HCT116 (cell line): Measurements from ENCODE around the gene TLCD3A. TPM values are rescaled to one million over a fixed set of nuclear protein-coding genes. Genes with fewer than 3 reads are reported as not detected.

ENCODE experiments used
- ATAC-seq: fragments of 200-7000 bp; cut with Tn5 transposase; 2 replicates; pipeline ENCODE4 v1.9.1; 2020; ENCODE audit warnings: mild to moderate bottlenecking, moderate library complexity
- Bru-seq: library from RNA; stranded (reverse); fragments of 400-500 nt; gene quantifications from one replicate; lab custom pipeline; 2021; lab: Mats Ljungman, UMichigan
- BruChase-seq, 2 experiments: library from RNA; stranded (reverse); fragments of 400-500 nt; gene quantifications; one replicate each; lab custom pipeline; 2021; lab: Mats Ljungman, UMichigan
- BruUV-seq: library from RNA; stranded (reverse); fragments of 400-500 nt; replicated peaks from 2 replicates; lab custom pipeline; 2021; lab: Mats Ljungman, UMichigan
- CTCF ChIA-PET: fragments of 300-600 bp; sonication (Branson Sonifier 250); formaldehyde crosslinking; loops from one replicate; lab custom pipeline; 2021; ENCODE audit warnings: antibody characterized with exemption; lab: Charles Lee
- POLR2A ChIA-PET: fragments of 300-600, 350-600 bp; sonication (Branson Sonifier 250); formaldehyde crosslinking; loops from one replicate; lab custom pipeline; 2021; ENCODE audit warnings: antibody characterized with exemption; lab: Charles Lee
- RAD21 ChIA-PET, 2 experiments: fragments of 300-600 bp; sonication (Branson Sonifier 250); formaldehyde crosslinking; loops; one replicate each; lab custom pipeline; 2023; ENCODE audit warnings: low total read pairs in 2 of 2; ENCODE audit not compliant: uncharacterized antibody in 2 of 2, unreplicated experiment in 2 of 2, low non-redundant PET in 1 of 2; lab: Charles Lee
- DNase-seq: peaks from one replicate; pipeline ENCODE4 v3.0.0-alpha.2; 2010; ENCODE audit warnings: low read depth, low spot score
- H2AFZ ChIP-seq: fragments of 200-600 bp; shearing (Covaris generic), sonication (generic); 2 replicates; pipeline ENCODE4 v1.6.1; 2017; ENCODE audit warnings: low read depth, mixed run types, mixed read lengths, antibody characterized with exemption, low read length; ENCODE audit not compliant: poor library complexity, severe bottlenecking
- H3K27ac ChIP-seq: 2 replicates; pipeline ENCODE4 v1.5.1; 2012; ENCODE audit warnings: low read depth, low read length
- H3K27me3 ChIP-seq: fragments of 200-600 bp; sonication (generic); 2 replicates; pipeline ENCODE4 v1.6.1; 2016; ENCODE audit warnings: mixed run types, low read length, mixed read lengths; ENCODE audit not compliant: insufficient read depth
- H3K36me3 ChIP-seq, 2 experiments: fragments of 200-500 bp in 1 of 2; fragments of 200-600 bp in 1 of 2; sonication (Bioruptor generic) in 1 of 2; sonication (generic) in 1 of 2; 2 replicates each; pipeline versions ENCODE4 v1.5.1 to v1.6.1; 2014 to 2016; ENCODE audit warnings: low read length in 2 of 2, inconsistent platforms in 1 of 2, mixed read lengths in 1 of 2, mixed run types in 1 of 2; ENCODE audit not compliant: insufficient read depth in 2 of 2, control insufficient read depth in 1 of 2
- H3K4me1 ChIP-seq, 2 experiments: fragments of 200-600 bp in 1 of 2; sonication (generic) in 1 of 2; 2 replicates each; pipeline versions ENCODE4 v1.5.1 to v1.6.1; 2012 to 2017; ENCODE audit warnings: low read length in 2 of 2, inconsistent platforms in 1 of 2, mild to moderate bottlenecking in 1 of 2, mixed read lengths in 1 of 2, mixed run types in 1 of 2, moderate library complexity in 1 of 2; ENCODE audit not compliant: insufficient read depth in 2 of 2, control insufficient read depth in 1 of 2
- H3K4me2 ChIP-seq: fragments of 200-600 bp; sonication (generic); 2 replicates; pipeline ENCODE4 v1.6.1; 2017; ENCODE audit warnings: mixed run types, low read length, mixed read lengths
- H3K4me3 ChIP-seq, 2 experiments: fragments of 200-600 bp in 1 of 2; sonication (generic) in 1 of 2; replicated peaks in 1 of 2; 2 replicates each; pipeline ENCODE4 v1.5.1; 2011 to 2016; ENCODE audit warnings: low read length in 2 of 2, control low read depth in 1 of 2, low read depth in 1 of 2, mild to moderate bottlenecking in 1 of 2, mixed read lengths in 1 of 2, mixed run types in 1 of 2
- H3K79me2 ChIP-seq: fragments of 200-600 bp; sonication (generic); 2 replicates; pipeline ENCODE4 v1.6.1; 2017; ENCODE audit warnings: mild to moderate bottlenecking, mixed run types, low read length, moderate library complexity, mixed read lengths; ENCODE audit not compliant: insufficient read depth
- H3K9ac ChIP-seq: fragments of 200-600 bp; sonication (generic); 2 replicates; pipeline ENCODE4 v1.6.1; 2016; ENCODE audit warnings: low read length, mixed read lengths
- H3K9me2 ChIP-seq: fragments of 200-600 bp; sonication (generic), shearing (Covaris generic); 2 replicates; pipeline ENCODE4 v1.6.1; 2017; ENCODE audit warnings: mixed run types, mild to moderate bottlenecking, moderate library complexity; ENCODE audit not compliant: insufficient read depth
- H3K9me3 ChIP-seq, 2 experiments: fragments of 200-500 bp in 1 of 2; fragments of 200-600 bp in 1 of 2; sonication (Bioruptor generic) in 1 of 2; sonication (generic) in 1 of 2; 2 replicates each; pipeline ENCODE4 v1.6.1; 2014 to 2017; ENCODE audit warnings: low read length in 2 of 2, mixed read lengths in 2 of 2, inconsistent platforms in 1 of 2, low read depth in 1 of 2, mild to moderate bottlenecking in 1 of 2, mixed run types in 1 of 2, moderate library complexity in 1 of 2; ENCODE audit not compliant: control insufficient read depth in 1 of 2, insufficient read depth in 1 of 2
- H4K20me1 ChIP-seq: fragments of 200-600 bp; sonication (generic), shearing (Covaris generic); 2 replicates; pipeline ENCODE4 v1.6.1; 2017; ENCODE audit warnings: mixed run types, mild to moderate bottlenecking, moderate library complexity; ENCODE audit not compliant: insufficient read depth
- CBX3 ChIP-seq: IDR thresholded peaks from 2 replicates; pipeline ENCODE4 v1.6.1; 2012; ENCODE audit warnings: low read depth
- EGR1 ChIP-seq: IDR thresholded peaks from 2 replicates; pipeline ENCODE4 v1.6.1; 2012; ENCODE audit warnings: low read depth
- ELF1 ChIP-seq: IDR thresholded peaks from 2 replicates; pipeline ENCODE4 v1.6.1; 2012; ENCODE audit warnings: low read depth, borderline replicate concordance
- MAX ChIP-seq: IDR thresholded peaks from 2 replicates; pipeline ENCODE4 v1.6.1; 2012
- POLR2AphosphoS5 ChIP-seq: IDR thresholded peaks from 2 replicates; pipeline ENCODE4 v1.6.1; 2011; ENCODE audit warnings: mild to moderate bottlenecking, low read depth, low read length, moderate library complexity
- SIN3A ChIP-seq: IDR thresholded peaks from 2 replicates; pipeline ENCODE4 v1.6.1; 2012; ENCODE audit warnings: low read depth
- ZFX ChIP-seq: fragments of 450-650 bp; IDR thresholded peaks from 2 replicates; pipeline ENCODE4 v1.6.1; 2017
- intact Hi-C: fragments of 100-400 bp; cut with micrococcal nuclease; formaldehyde crosslinking; loops from 2 replicates; pipeline ENCODE4 v1.10.0; 2022
- long read RNA-seq: library from polyadenylated mRNA; unstranded; transcript quantifications from one replicate; pipeline ENCODE4 v2.0.0, GENCODE V29; 2021; ENCODE audit not compliant: unreplicated experiment
- polyA plus RNA-seq: library from polyadenylated mRNA; unstranded; fragments of >200 nt; gene quantifications from 2 replicates; pipeline ENCODE4 v1.2.1, GENCODE V29; 2012; ENCODE audit warnings: missing spikeins
- total RNA-seq: library from RNA; stranded (reverse); gene quantifications from one replicate; pipeline ENCODE4 v1.2.1, GENCODE V29; 2021; ENCODE audit not compliant: unreplicated experiment

TLCD3A gene
- 26.0 TPM for total RNA-seq
- polyA plus RNA-seq, result 25.2 and 28.6 TPM in 2 replicates
- Bru-seq, nascent RNA, result percentile 79 among the genes with signal in this experiment
- percentile 72 among the genes with signal in this experiment for BruChase-seq, experiment 1, labeled RNA remaining after a 6-hour chase
- BruChase-seq, experiment 2, labeled RNA remaining after a 2-hour chase, result percentile 78 among the genes with signal in this experiment
- long read RNA-seq, transcript FAM57A-203 (4 exons, 2,386 nt), result minor isoform, 13 of 47 reads
- long read RNA-seq, transcript FAM57A-202 (5 exons, 2,412 nt), result major isoform, 17 of 47 reads
- long read RNA-seq, partial matches to known transcripts, result 6 of 47 reads
- long read RNA-seq, other reads (novel, unspliced or antisense), result 8 of 47 reads

GRCh38 chr17:732067-732901 lies at the start of gene TLCD3A:
TSS of gene TLCD3A (plus strand) at chr17:732596. CDS start at chr17:732648, 52 bp downstream.
- peaks cover 3 to 7% of the 10 kb centered on the region in 2 experiments; a peak in 2 of 4 replicates for H3K36me3 ChIP-seq
- ATAC-seq (peak; percentile 85), DNase-seq (no peak)
- no peaks in the 10 kb centered on the region for H3K9me3 ChIP-seq
- no peaks in the 10 kb centered on the region for H3K9me2 ChIP-seq
- peak within 1 kb of the TSS; percentile 75 to 76 for H3K4me3 ChIP-seq
- H3K79me2 ChIP-seq, result peaks cover 46% of the 10 kb centered on the region
- H4K20me1 ChIP-seq, result no peaks in the 10 kb centered on the region
- H3K9ac ChIP-seq, result peak within 1 kb of the TSS; percentile 87
- ChIA-PET RAD21 (no interaction called here), POLR2A (no interaction called here), CTCF (interaction anchor here (1.1 kb wide), 1 partner anchor 265 kb away, joined by 4 read pairs; the partner anchor contains the start of gene TIMM22)
- H3K4me2 ChIP-seq, result peak within 1 kb of the TSS; percentile 90
- H3K27ac ChIP-seq, result peak within 1 kb of the TSS; percentile 84
- no peak within 1 kb of the TSS for H2AFZ ChIP-seq
- intact Hi-C loops, result no loop called here
- H3K4me1 ChIP-seq, result peaks cover 3 to 22% of the 10 kb centered on the region in 2 experiments; a peak in 3 of 4 replicates
- peak; percentile 83 for TF ChIP-seq ZFX
- 0 out of 2 replicates have a peak, but pooled peaks have one; percentile 50 for TF ChIP-seq EGR1
- peak; percentile 58 for TF ChIP-seq POLR2AphosphoS5
- TF ChIP-seq SIN3A, result 0 out of 2 replicates have a peak, but pooled peaks have one; percentile 30
- no peak for TF ChIP-seq CBX3
- TF ChIP-seq ELF1, result no peak
- no peak; the same call in 1 of the 2 replicates for TF ChIP-seq MAX
- no peaks in the 10 kb centered on the region for H3K27me3 ChIP-seq
- no TSS peak for BruUV-seq
